ENCODE results near the gene DCDC1. TPM values are rescaled to one million over a fixed set of nuclear protein-coding genes. Genes with fewer than 3 reads are reported as not detected.

DCDC1 gene
- total RNA-seq, 4 donors from 2014 or later = 0.26 to 8.0 (median 1.5) TPM

GRCh38 chr11:30878400-30878799 lies 491.1 kb downstream of the DCDC1 start:
- no peaks in the 10 kb centered on the region for H3K27me3 ChIP-seq
- no peak overlapping the region for H3K27ac ChIP-seq
- TF ChIP-seq, protein P1, sequence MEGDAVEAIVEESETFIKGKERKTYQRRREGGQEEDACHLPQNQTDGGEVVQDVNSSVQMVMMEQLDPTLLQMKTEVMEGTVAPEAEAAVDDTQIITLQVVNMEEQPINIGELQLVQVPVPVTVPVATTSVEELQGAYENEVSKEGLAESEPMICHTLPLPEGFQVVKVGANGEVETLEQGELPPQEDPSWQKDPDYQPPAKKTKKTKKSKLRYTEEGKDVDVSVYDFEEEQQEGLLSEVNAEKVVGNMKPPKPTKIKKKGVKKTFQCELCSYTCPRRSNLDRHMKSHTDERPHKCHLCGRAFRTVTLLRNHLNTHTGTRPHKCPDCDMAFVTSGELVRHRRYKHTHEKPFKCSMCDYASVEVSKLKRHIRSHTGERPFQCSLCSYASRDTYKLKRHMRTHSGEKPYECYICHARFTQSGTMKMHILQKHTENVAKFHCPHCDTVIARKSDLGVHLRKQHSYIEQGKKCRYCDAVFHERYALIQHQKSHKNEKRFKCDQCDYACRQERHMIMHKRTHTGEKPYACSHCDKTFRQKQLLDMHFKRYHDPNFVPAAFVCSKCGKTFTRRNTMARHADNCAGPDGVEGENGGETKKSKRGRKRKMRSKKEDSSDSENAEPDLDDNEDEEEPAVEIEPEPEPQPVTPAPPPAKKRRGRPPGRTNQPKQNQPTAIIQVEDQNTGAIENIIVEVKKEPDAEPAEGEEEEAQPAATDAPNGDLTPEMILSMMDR (IDR thresholded peaks at IDR 0.05) = no peak
- no peak for TF ChIP-seq POLR2A (IDR thresholded peaks at IDR 0.05)
- no peaks in the 10 kb centered on the region for H3K9me3 ChIP-seq
- no peak overlapping the region for H3K4me3 ChIP-seq
- H3K36me3 ChIP-seq = no peaks in the 10 kb centered on the region
- peaks cover 0 to 4% of the 10 kb centered on the region in 2 donors for H3K4me1 ChIP-seq
- intact Hi-C loops (cut with DNase I; ENCODE audit: low total_unique reads) = no loop called here
- no peak for DNase-seq

GRCh38 chr11:30876663-30877396 lies 492.7 kb downstream of the DCDC1 start:
- intact Hi-C loops (cut with DNase I; ENCODE audit: low total_unique reads) = no loop called here
- no peak for TF ChIP-seq POLR2A (IDR thresholded peaks at IDR 0.05)
- TF ChIP-seq, protein P1 (IDR thresholded peaks at IDR 0.05) = no peak
- H3K4me3 ChIP-seq = no peak overlapping the region
- no peaks in the 10 kb centered on the region for H3K36me3 ChIP-seq
- H3K4me1 ChIP-seq = peaks cover 0 to 4% of the 10 kb centered on the region in 2 donors
- H3K27ac ChIP-seq = no peak overlapping the region
- no peaks in the 10 kb centered on the region for H3K27me3 ChIP-seq
- DNase-seq = no peak
- no peaks in the 10 kb centered on the region for H3K9me3 ChIP-seq

DNA sequence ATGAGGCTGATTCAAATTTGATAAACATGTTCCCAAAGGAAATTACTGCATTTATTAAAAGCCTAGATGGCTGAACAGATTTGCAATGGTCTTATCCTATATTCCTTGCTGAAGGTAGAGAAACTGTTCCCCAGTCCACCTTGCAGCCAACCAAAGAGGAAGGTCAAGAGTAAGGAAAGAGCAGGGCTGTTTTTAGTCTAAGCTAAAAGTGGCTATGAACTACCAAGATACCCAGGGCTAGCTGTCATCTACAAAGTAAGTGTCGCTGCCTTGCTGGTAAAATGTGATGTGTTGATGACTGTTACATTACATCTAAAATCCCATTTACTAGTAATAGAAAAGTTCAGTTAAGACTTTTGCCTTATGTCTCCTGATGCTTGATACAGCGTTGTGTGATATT lies 493.3 kb downstream of the DCDC1 start:
- intact Hi-C loops (cut with DNase I; ENCODE audit: low total_unique reads) = no loop called here
- Histone ChIP-seq H3K36me3 (no peaks in the 10 kb centered on the region), H3K4me3 (no peak overlapping the region), H3K27ac (no peak overlapping the region), H3K9me3 (no peaks in the 10 kb centered on the region), H3K27me3 (no peaks in the 10 kb centered on the region), H3K4me1 (peaks cover 0 to 4% of the 10 kb centered on the region in 2 donors)
- TF ChIP-seq, protein P1 (IDR thresholded peaks at IDR 0.05) = no peak
- TF ChIP-seq POLR2A (IDR thresholded peaks at IDR 0.05) = no peak
- DNase-seq = no peak

GRCh38 chr11:30875806-30876205 lies 493.7 kb downstream of the DCDC1 start:
- no peak for DNase-seq
- no peak overlapping the region for H3K4me3 ChIP-seq
- H3K9me3 ChIP-seq = no peaks in the 10 kb centered on the region
- intact Hi-C loops (cut with DNase I; ENCODE audit: low total_unique reads) = no loop called here
- H3K27me3 ChIP-seq = no peaks in the 10 kb centered on the region
- H3K27ac ChIP-seq = no peak overlapping the region
- TF ChIP-seq POLR2A (IDR thresholded peaks at IDR 0.05) = no peak
- TF ChIP-seq, protein P1 (IDR thresholded peaks at IDR 0.05) = no peak
- H3K36me3 ChIP-seq = no peaks in the 10 kb centered on the region
- peaks cover 0 to 4% of the 10 kb centered on the region in 2 donors for H3K4me1 ChIP-seq

- Histone ChIP-seq H3K36me3 (no peaks in the 10 kb centered on the region), H3K27ac (no peak overlapping the region), H3K4me3 (no peak overlapping the region), H3K27me3 (no peaks in the 10 kb centered on the region), H3K9me3 (no peaks in the 10 kb centered on the region), H3K4me1 (peaks cover 0 to 4% of the 10 kb centered on the region in 2 donors)
- no peak for DNase-seq
- intact Hi-C loops (cut with DNase I; ENCODE audit: low total_unique reads) = no loop called here
- TF ChIP-seq POLR2A (IDR thresholded peaks at IDR 0.05) = no peak
- TF ChIP-seq, protein P1 (IDR thresholded peaks at IDR 0.05) = no peak
These were observed 495.5 kb downstream of the DCDC1 start for GRCh38 chr11:30873924-30874610.

Measured in uterus (tissue), 4 donors.